Right lung (tissue), 5 donors: ENCODE results near the gene IL17RB. TPM values are rescaled to one million over a fixed set of nuclear protein-coding genes. Genes with fewer than 3 reads are reported as not detected.

Experiments used
- DNase-seq, 2 donors: peaks; one replicate each; pipeline ENCODE4 v3.0.0-alpha.2; 2013
- polyA plus RNA-seq, 5 donors: library from polyadenylated mRNA; unstranded; fragments of 120-200 nt; gene quantifications; one replicate each; pipeline versions ENCODE4 v1.2.1 to v1.2.3, GENCODE V29; 2013; ENCODE audit warnings: inconsistent platforms in 1 of 5, low replicate concordance in 1 of 5; ENCODE audit not compliant: insufficient read length in 5 of 5, insufficient read depth in 1 of 5

IL17RB gene
- polyA plus RNA-seq, 5 donors: 9.5 to 13.3 (median 11.7) TPM

GRCh38 chr3:53902711-53903110, 56.3 kb downstream of the IL17RB start:
- no peak for DNase-seq

DNA sequence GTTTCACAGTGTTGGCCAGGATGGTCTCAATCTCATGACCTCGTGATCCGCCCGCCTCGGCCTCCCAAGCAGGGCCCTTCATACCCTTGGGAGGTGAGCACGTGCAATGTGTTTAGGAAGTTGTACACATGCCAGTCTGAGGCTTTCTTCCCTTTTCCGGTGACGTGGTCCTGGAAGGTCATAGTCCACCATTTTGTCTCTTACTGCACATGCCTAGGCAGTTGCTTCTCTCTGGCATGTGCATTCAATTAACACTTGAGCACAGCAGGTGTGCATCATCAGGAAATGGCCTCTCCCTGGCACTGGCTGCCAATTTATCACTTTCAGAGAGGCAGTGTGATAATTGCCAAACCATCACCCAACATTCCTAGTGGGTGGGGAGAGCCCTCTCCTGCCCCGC, 67.0 kb downstream of the IL17RB start:
- no peak for DNase-seq

Other genes with a start within 250 kb of the IL17RB start
- gene CHDH, start 149 bp upstream of the IL17RB start, polyA plus RNA-seq: 1 to 10 TPM; 3.2 to 4.8 (median 3.3) TPM
- 10 to 100 TPM; 34.7 to 49.1 (median 43.8) TPM for gene ACTR8, start 35.6 kb downstream of the IL17RB start, polyA plus RNA-seq
- 10 to 100 TPM; 53.7 to 67.0 (median 57.0) TPM for gene SELENOK, start 45.3 kb downstream of the IL17RB start, polyA plus RNA-seq